OCI-LY3 (cell line): ENCODE data around the gene DDIT3.

ENCODE experiments used
- EZH2phosphoT487 ChIP-seq: fragments of 200-600 bp; shearing (Covaris generic); IDR thresholded peaks from 2 replicates; pipeline ENCODE4 v1.6.1; 2018; ENCODE audit warnings: antibody characterized with exemption, mixed run types, low read depth
- TF ChIP-seq, protein P1 (sequence below): fragments of 200-600, 300-600 bp; sonication (generic); IDR thresholded peaks from 2 replicates; pipeline ENCODE4 v1.5.1; 2014; ENCODE audit warnings: antibody characterized with exemption, low read length, low read depth

DNA sequence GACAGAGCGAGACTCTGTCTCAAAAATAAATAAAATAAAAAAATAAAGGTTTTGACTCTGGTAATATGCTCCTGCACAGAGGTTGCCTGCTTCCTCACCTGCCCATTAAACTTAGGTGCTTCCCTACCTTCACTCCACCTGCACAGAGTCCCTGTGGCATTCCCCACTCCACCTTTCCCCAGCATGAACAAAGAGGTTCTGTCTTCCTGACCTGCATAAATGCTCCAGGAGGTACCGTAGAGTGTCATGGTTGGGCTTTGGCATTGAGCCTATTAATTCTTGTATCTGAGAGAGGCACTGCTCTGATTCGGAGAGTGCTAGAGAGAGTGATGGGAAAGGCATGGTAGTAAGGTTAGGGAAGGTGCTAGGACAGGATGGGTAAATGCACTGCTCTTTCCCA, 46.9 kb downstream of the DDIT3 start:
- no peak for TF ChIP-seq EZH2phosphoT487
- TF ChIP-seq, protein P1, sequence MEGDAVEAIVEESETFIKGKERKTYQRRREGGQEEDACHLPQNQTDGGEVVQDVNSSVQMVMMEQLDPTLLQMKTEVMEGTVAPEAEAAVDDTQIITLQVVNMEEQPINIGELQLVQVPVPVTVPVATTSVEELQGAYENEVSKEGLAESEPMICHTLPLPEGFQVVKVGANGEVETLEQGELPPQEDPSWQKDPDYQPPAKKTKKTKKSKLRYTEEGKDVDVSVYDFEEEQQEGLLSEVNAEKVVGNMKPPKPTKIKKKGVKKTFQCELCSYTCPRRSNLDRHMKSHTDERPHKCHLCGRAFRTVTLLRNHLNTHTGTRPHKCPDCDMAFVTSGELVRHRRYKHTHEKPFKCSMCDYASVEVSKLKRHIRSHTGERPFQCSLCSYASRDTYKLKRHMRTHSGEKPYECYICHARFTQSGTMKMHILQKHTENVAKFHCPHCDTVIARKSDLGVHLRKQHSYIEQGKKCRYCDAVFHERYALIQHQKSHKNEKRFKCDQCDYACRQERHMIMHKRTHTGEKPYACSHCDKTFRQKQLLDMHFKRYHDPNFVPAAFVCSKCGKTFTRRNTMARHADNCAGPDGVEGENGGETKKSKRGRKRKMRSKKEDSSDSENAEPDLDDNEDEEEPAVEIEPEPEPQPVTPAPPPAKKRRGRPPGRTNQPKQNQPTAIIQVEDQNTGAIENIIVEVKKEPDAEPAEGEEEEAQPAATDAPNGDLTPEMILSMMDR, result no peak
